Osteoblast (primary cell): ENCODE data around the gene SLC45A1. TPM values are rescaled to one million over a fixed set of nuclear protein-coding genes. Genes with fewer than 3 reads are reported as not detected.

ENCODE experiments used
- DNase-seq: peaks from one replicate; pipeline ENCODE4 v3.0.0; 2011; ENCODE audit warnings: low spot score, mixed read lengths; ENCODE audit not compliant: insufficient read length; ENCODE audit errors: missing footprints
- H2AFZ ChIP-seq: 2 replicates; pipeline ENCODE4 v1.6.0; 2011; ENCODE audit warnings: mild to moderate bottlenecking, low read length
- H3K27ac ChIP-seq: 2 replicates; pipeline ENCODE4 v1.5.1; 2011; ENCODE audit warnings: mild to moderate bottlenecking, low read depth, low read length, moderate library complexity
- H3K27me3 ChIP-seq: 2 replicates; pipeline ENCODE4 v1.6.0; 2012; ENCODE audit warnings: mild to moderate bottlenecking, control low read depth, inconsistent platforms, low read length, moderate library complexity; ENCODE audit not compliant: insufficient read depth
- H3K36me3 ChIP-seq: 2 replicates; pipeline ENCODE4 v1.5.1; 2011; ENCODE audit warnings: mild to moderate bottlenecking, low read length, control low read depth, moderate library complexity; ENCODE audit not compliant: insufficient read depth
- H3K4me1 ChIP-seq: 2 replicates; pipeline ENCODE4 v1.5.1; 2011; ENCODE audit warnings: mild to moderate bottlenecking, low read length, control low read depth, moderate library complexity; ENCODE audit not compliant: insufficient read depth
- H3K4me2 ChIP-seq: 2 replicates; pipeline ENCODE4 v1.6.0; 2011; ENCODE audit warnings: mild to moderate bottlenecking, low read length; ENCODE audit not compliant: insufficient read depth
- H3K4me3 ChIP-seq: fragments of 200-600 bp; sonication (generic); 3 replicates; pipeline ENCODE4 v1.5.1; 2012; ENCODE audit warnings: mild to moderate bottlenecking, low read length, inconsistent platforms; ENCODE audit not compliant: insufficient read depth
- H3K79me2 ChIP-seq: 2 replicates; pipeline ENCODE4 v1.6.0; 2012; ENCODE audit warnings: mild to moderate bottlenecking, low read length, control low read depth, inconsistent platforms; ENCODE audit not compliant: insufficient read depth
- H3K9me3 ChIP-seq: 2 replicates; pipeline ENCODE4 v1.5.1; 2011; ENCODE audit warnings: low read depth, low read length, control low read depth
- H4K20me1 ChIP-seq: 2 replicates; pipeline ENCODE4 v1.6.0; 2012; ENCODE audit warnings: mild to moderate bottlenecking, low read length, control low read depth; ENCODE audit not compliant: insufficient read depth
- total RNA-seq: library from RNA; depleted of rRNA; stranded (reverse); fragments of >200 nt; gene quantifications from 2 replicates; pipeline ENCODE4 v1.2.3, GENCODE V29; 2012
- TF ChIP-seq, protein P1 (sequence below): IDR thresholded peaks from 2 replicates; pipeline ENCODE4 v1.5.1; 2011; ENCODE audit warnings: mild to moderate bottlenecking, low read depth, low read length, moderate library complexity; ENCODE audit errors: extremely low read depth

The SLC45A1 gene
- total RNA-seq, 1 donor: 1.8 TPM

DNA sequence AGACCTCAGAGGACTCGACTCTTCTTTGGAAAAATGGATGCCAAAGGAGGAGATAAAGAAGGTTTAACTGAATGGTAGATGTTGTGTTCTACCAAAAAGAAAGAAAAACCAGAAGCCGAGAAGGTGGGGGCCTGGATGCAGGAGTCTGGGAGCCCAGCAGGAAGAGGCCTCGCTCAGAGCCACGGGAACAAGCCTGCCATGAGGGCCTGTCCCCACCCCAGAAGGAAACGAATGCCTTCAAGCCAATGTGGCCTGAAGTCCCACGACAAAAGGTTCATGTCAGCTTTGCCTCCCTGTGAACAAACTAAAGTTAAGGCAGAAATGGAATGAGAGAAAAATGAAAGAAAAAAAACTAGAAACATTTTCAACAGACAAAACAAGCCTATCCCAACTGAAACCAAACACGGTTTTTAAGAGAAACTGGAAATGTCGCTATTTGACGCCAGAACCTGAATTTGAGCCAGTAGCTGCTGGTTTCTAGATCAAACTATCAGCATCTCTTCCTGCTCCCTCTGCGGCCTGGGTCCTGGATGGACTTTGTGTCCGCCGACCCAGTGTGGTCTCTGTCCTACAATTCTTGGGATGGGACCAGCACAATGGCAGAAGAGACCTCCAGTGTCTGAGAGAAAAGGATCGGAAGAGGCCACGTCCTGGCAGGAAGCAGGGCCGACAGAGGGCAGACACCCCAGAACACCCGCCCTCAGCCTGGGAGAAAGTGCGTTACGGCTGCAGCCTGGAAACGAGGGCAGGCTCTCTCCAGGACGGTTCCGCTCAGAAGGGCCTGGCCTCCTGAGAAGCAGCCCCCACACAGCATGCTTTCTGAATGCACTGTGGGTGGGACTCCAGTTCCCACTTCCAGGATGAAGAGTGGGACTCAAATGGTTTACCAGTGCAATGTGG lies 35.2 kb downstream of the SLC45A1 start:
- no peak overlapping the region for H2AFZ ChIP-seq
- no peak overlapping the region for H3K4me2 ChIP-seq
- DNase-seq: peak; percentile 83
- TF ChIP-seq, protein P1, sequence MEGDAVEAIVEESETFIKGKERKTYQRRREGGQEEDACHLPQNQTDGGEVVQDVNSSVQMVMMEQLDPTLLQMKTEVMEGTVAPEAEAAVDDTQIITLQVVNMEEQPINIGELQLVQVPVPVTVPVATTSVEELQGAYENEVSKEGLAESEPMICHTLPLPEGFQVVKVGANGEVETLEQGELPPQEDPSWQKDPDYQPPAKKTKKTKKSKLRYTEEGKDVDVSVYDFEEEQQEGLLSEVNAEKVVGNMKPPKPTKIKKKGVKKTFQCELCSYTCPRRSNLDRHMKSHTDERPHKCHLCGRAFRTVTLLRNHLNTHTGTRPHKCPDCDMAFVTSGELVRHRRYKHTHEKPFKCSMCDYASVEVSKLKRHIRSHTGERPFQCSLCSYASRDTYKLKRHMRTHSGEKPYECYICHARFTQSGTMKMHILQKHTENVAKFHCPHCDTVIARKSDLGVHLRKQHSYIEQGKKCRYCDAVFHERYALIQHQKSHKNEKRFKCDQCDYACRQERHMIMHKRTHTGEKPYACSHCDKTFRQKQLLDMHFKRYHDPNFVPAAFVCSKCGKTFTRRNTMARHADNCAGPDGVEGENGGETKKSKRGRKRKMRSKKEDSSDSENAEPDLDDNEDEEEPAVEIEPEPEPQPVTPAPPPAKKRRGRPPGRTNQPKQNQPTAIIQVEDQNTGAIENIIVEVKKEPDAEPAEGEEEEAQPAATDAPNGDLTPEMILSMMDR: no peak
- no peaks in the 10 kb centered on the region for H3K9me3 ChIP-seq
- peaks cover 16% of the 10 kb centered on the region for H4K20me1 ChIP-seq
- H3K36me3 ChIP-seq: peaks cover 51% of the 10 kb centered on the region
- H3K79me2 ChIP-seq: peaks cover 6% of the 10 kb centered on the region
- no peaks in the 10 kb centered on the region for H3K4me1 ChIP-seq
- H3K4me3 ChIP-seq: no peak overlapping the region
- peak overlapping the region; percentile 41 for H3K27ac ChIP-seq
- no peaks in the 10 kb centered on the region for H3K27me3 ChIP-seq

DNA sequence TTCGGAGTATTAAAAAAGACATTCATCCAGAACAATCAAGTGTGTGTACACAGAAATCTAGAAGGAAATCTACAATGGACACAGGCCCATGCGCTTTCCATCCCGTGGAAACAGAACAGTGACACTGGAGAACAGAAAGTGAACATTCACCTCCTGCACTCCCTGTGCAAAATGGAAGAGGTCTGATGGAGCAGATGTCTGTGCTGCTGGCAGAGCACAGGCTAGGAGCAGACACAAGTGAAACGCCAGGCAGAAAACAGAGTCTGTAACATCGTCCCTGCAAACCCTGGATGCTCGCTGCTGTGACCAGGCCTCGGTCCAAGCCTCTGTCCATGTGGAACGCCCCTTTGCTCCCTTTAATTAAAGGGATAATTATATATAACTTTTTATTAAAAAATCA lies 36.1 kb downstream of the SLC45A1 start:
- TF ChIP-seq, protein P1: no peak

DNA sequence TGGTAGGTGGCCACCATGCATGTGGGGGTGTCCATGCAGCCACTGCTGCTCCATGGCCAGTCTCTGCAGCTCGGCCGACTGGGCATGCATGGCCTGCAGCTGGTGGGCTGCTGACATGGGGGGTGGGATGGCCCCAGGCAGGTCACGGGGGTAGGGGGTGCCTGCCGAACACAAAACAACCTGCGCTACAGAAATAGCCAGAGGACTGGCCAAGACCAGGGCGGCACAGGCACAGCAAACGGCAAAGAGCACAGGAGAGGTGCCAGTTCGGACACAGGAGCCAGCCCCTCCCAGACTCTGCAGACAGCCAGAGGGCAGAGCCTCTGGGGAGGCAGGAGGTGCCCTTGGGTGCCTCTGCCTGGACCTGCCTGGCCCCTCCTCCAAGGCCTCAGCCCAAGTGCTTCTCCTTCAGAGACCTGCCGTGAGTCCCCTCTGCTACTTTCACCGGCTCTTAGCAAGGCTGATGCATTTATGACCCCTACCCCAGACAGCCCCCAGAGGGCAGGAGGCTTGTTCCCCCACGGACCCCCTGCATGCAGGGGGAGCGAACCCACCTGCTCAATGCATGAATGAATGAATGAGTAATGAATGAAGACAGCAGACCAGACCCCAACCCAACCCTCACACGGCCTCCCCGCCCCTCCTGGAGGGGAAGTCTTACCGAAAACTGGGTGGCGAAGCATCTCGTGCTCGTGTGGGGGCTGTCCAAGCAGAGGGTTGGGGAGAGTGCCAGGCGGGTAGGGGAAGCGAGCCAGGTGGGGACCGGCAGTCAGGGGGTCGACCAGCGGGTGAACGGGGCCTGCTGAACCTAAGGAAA lies 37.7 kb downstream of the SLC45A1 start:
- peaks cover 63% of the 10 kb centered on the region for H3K36me3 ChIP-seq
- no peak overlapping the region for H3K27ac ChIP-seq
- H3K4me2 ChIP-seq: no peak overlapping the region
- H2AFZ ChIP-seq: no peak overlapping the region
- no peaks in the 10 kb centered on the region for H3K27me3 ChIP-seq
- peak; percentile 61 for DNase-seq
- peaks cover 8% of the 10 kb centered on the region for H4K20me1 ChIP-seq
- H3K4me3 ChIP-seq: no peak overlapping the region
- TF ChIP-seq, protein P1: no peak
- peaks cover 6% of the 10 kb centered on the region for H3K79me2 ChIP-seq
- no peaks in the 10 kb centered on the region for H3K9me3 ChIP-seq
- H3K4me1 ChIP-seq: no peaks in the 10 kb centered on the region

More for the DNA sequence above, 36.1 kb downstream of the SLC45A1 start:
- peaks cover 60% of the 10 kb centered on the region for H3K36me3 ChIP-seq
- peaks cover 6% of the 10 kb centered on the region for H3K79me2 ChIP-seq
- no peaks in the 10 kb centered on the region for H3K27me3 ChIP-seq
- peak; percentile 54 for DNase-seq
- no peak overlapping the region for H3K4me3 ChIP-seq
- no peak overlapping the region for H3K27ac ChIP-seq
- no peaks in the 10 kb centered on the region for H3K9me3 ChIP-seq
- no peaks in the 10 kb centered on the region for H3K4me1 ChIP-seq
- no peak overlapping the region for H3K4me2 ChIP-seq
- no peak overlapping the region for H2AFZ ChIP-seq
- H4K20me1 ChIP-seq: peaks cover 16% of the 10 kb centered on the region
